ENCODE results near the gene SLC24A2.

SLC24A2 gene

DNA sequence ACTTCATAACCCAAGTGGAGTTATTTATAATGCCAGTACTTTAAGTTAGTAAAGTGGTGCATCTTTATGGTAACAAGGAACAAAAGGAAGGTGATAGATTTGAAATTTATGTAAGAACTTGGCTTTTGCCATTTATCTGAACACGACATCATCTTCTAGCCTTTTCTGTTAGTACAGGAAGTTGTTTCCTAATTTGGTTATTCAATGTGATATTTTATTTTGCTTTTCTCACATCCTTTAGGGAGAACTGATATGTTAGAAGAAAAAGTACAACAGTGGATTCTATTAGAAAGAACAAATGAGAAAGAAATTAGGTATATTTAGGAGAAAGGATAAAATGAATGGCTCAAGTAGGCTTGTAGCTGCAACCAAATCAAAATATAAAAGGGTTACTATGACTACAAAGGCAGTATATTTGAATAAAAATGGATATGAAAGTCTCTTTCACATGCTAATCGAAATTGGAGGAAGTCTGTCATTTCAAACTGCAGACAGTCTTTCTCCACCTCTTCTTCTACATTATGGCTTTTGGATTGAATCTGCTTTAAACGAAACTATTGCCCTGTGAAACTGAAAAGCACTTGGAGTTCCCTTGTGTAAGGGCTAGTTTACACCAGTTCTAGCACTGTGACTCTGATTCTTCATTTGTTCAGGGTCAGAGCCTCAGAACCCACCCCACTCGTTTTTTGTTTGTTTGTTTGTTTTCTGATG, 18.5 kb upstream of the SLC24A2 start:
- H3K4me2 ChIP-seq (ENCODE audit: low read depth, low read length) = no peak overlapping the region
- no peak overlapping the region for H2AFZ ChIP-seq (ENCODE audit: low read length)
- TF ChIP-seq EZH2 (optimal IDR thresholded peaks at IDR 0.05; ENCODE audit: low read depth, low read length) (no peak), CTCF (IDR thresholded peaks at IDR 0.05; ENCODE audit: low read length) (no peak), EZH2phosphoT487 (IDR thresholded peaks at IDR 0.05; ENCODE audit: low read length) (no peak)
- peak; percentile 6 for DNase-seq
- no peak overlapping the region for H3K9ac ChIP-seq (ENCODE audit: low read length)
- no peak overlapping the region for H3K4me3 ChIP-seq (ENCODE audit: low read length)
- H3K9me3 ChIP-seq (replicated peaks; ENCODE audit: insufficient read depth, low read length) = no peaks in the 10 kb centered on the region
- no peaks in the 10 kb centered on the region for H3K27me3 ChIP-seq (replicated peaks; ENCODE audit: insufficient read depth, low read length)
- no peak overlapping the region for H3K27ac ChIP-seq (ENCODE audit: low read length)
- H3F3A ChIP-seq (ENCODE audit: insufficient read depth, low read length) = no peaks in the 10 kb centered on the region
- H3K4me1 ChIP-seq (ENCODE audit: low read length) = no peaks in the 10 kb centered on the region
- no peaks in the 10 kb centered on the region for H3K79me2 ChIP-seq (ENCODE audit: low read length)
- no peaks in the 10 kb centered on the region for H3K36me3 ChIP-seq (replicated peaks; ENCODE audit: insufficient read depth, low read length)
- no peaks in the 10 kb centered on the region for H3K9me2 ChIP-seq (replicated peaks; ENCODE audit: insufficient read depth, low read length)
- H4K20me1 ChIP-seq (ENCODE audit: insufficient read depth, low read length) = no peaks in the 10 kb centered on the region

DNA sequence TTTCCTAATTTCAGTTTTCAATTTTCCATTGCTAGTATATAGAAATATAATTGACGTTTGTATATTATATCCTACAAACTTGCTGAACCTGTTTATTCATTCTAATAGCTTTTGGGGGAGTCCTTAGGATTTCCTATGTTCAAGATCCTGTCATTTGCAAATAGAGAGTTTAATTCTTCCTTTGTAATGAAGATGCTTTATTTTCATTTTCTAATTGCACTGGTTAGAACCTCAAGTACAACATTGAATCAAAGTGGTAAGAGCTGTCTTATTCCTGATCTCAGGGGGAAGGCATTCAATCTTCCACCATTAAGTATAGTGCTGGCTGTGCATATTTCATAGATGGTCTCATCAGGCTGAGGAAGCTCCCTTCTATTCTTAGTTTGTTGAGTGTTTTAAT, 15.6 kb upstream of the SLC24A2 start:
- Histone ChIP-seq H3K9ac (ENCODE audit: low read length) (no peak overlapping the region), H3K9me3 (replicated peaks; ENCODE audit: insufficient read depth, low read length) (no peaks in the 10 kb centered on the region), H3K4me2 (ENCODE audit: low read depth, low read length) (no peak overlapping the region), H4K20me1 (ENCODE audit: insufficient read depth, low read length) (no peaks in the 10 kb centered on the region), H3K9me2 (replicated peaks; ENCODE audit: insufficient read depth, low read length) (no peaks in the 10 kb centered on the region), H3K27ac (ENCODE audit: low read length) (no peak overlapping the region), H3K36me3 (replicated peaks; ENCODE audit: insufficient read depth, low read length) (no peaks in the 10 kb centered on the region), H3K4me3 (ENCODE audit: low read length) (no peak overlapping the region), H3F3A (ENCODE audit: insufficient read depth, low read length) (no peaks in the 10 kb centered on the region), H2AFZ (ENCODE audit: low read length) (no peak overlapping the region), H3K4me1 (ENCODE audit: low read length) (no peaks in the 10 kb centered on the region), H3K79me2 (ENCODE audit: low read length) (no peaks in the 10 kb centered on the region), H3K27me3 (replicated peaks; ENCODE audit: insufficient read depth, low read length) (no peaks in the 10 kb centered on the region)
- no peak for DNase-seq
- TF ChIP-seq CTCF (IDR thresholded peaks at IDR 0.05; ENCODE audit: low read length) = no peak
- TF ChIP-seq EZH2 (optimal IDR thresholded peaks at IDR 0.05; ENCODE audit: low read depth, low read length) = no peak
- TF ChIP-seq EZH2phosphoT487 (IDR thresholded peaks at IDR 0.05; ENCODE audit: low read length) = no peak

DNA sequence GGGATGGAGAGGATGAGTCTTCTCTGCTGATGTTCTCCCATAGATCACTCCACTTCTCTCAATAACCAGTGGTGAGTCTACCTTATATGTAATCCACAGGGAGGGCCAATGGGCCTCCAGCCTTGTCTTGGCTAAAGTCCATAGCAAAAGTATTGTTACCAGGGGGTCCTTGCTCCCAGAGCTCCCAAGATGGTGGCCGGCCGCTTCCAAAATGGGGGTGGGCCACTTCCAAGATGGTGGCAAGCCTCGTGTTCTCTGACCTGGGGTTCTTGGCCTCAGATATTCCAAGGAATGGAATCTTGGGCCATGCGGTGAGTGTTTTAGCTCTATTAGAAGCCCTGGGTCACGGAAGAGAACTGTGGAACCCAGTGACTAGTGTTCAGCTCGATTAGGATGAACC, 12.0 kb upstream of the SLC24A2 start:
- no peak overlapping the region for H3K4me3 ChIP-seq (ENCODE audit: low read length)
- H4K20me1 ChIP-seq (ENCODE audit: insufficient read depth, low read length) = no peaks in the 10 kb centered on the region
- H3K9me2 ChIP-seq (replicated peaks; ENCODE audit: insufficient read depth, low read length) = no peaks in the 10 kb centered on the region
- no peaks in the 10 kb centered on the region for H3F3A ChIP-seq (ENCODE audit: insufficient read depth, low read length)
- no peaks in the 10 kb centered on the region for H3K4me1 ChIP-seq (ENCODE audit: low read length)
- H3K27me3 ChIP-seq (replicated peaks; ENCODE audit: insufficient read depth, low read length) = no peaks in the 10 kb centered on the region
- H3K27ac ChIP-seq (ENCODE audit: low read length) = no peak overlapping the region
- H3K4me2 ChIP-seq (ENCODE audit: low read depth, low read length) = no peak overlapping the region
- TF ChIP-seq EZH2phosphoT487 (IDR thresholded peaks at IDR 0.05; ENCODE audit: low read length) (no peak), EZH2 (optimal IDR thresholded peaks at IDR 0.05; ENCODE audit: low read depth, low read length) (no peak), CTCF (IDR thresholded peaks at IDR 0.05; ENCODE audit: low read length) (no peak)
- no peak overlapping the region for H2AFZ ChIP-seq (ENCODE audit: low read length)
- H3K9me3 ChIP-seq (replicated peaks; ENCODE audit: insufficient read depth, low read length) = no peaks in the 10 kb centered on the region
- no peaks in the 10 kb centered on the region for H3K36me3 ChIP-seq (replicated peaks; ENCODE audit: insufficient read depth, low read length)
- DNase-seq = no peak
- no peaks in the 10 kb centered on the region for H3K79me2 ChIP-seq (ENCODE audit: low read length)
- no peak overlapping the region for H3K9ac ChIP-seq (ENCODE audit: low read length)

All from MM.1S (cell line).